Smooth muscle cell (in vitro differentiated cells): ENCODE measurements around the gene PSME3. TPM values are rescaled to one million over a fixed set of nuclear protein-coding genes. Genes with fewer than 3 reads are reported as not detected.
A peak's percentile ranks its signal among the peaks of the same experiment; 100 is the strongest.

Experiments
- DNase-seq: peaks from one replicate; lab custom pipeline; 2025; ENCODE audit not compliant: unreplicated experiment; lab: John Stamatoyannopoulos, UW
- H2AFZ ChIP-seq: fragments of 200-600 bp; sonication (generic); 2 replicates; pipeline ENCODE4 v1.6.0; 2016; ENCODE audit warnings: antibody characterized with exemption, low read depth, mild to moderate bottlenecking
- H3F3A ChIP-seq: fragments of 200-600 bp; sonication (generic); 2 replicates; pipeline ENCODE4 v1.6.0; 2017; ENCODE audit warnings: antibody characterized with exemption, low read depth
- H3K27ac ChIP-seq: fragments of 200-600 bp; sonication (generic); 2 replicates; pipeline ENCODE4 v1.5.1; 2016; ENCODE audit warnings: low read depth, mild to moderate bottlenecking
- H3K27me3 ChIP-seq: fragments of 200-600 bp; sonication (generic); 2 replicates; pipeline ENCODE4 v1.6.1; 2016; ENCODE audit warnings: low read depth, mild to moderate bottlenecking
- H3K36me3 ChIP-seq: fragments of 200-600 bp; sonication (generic); 2 replicates; pipeline ENCODE4 v1.5.1; 2016; ENCODE audit warnings: low read depth
- H3K4me1 ChIP-seq: fragments of 200-600 bp; sonication (generic); 2 replicates; pipeline ENCODE4 v1.5.1; 2016; ENCODE audit warnings: low read depth
- H3K4me2 ChIP-seq: fragments of 200-600 bp; sonication (generic); 2 replicates; pipeline ENCODE4 v1.6.0; 2016; ENCODE audit warnings: mild to moderate bottlenecking
- H3K4me3 ChIP-seq: fragments of 200-600 bp; sonication (generic); 2 replicates; pipeline ENCODE4 v1.5.1; 2016; ENCODE audit warnings: mild to moderate bottlenecking
- H3K79me2 ChIP-seq: fragments of 200-600 bp; sonication (generic); 2 replicates; pipeline ENCODE4 v1.6.0; 2016; ENCODE audit warnings: low read depth, mild to moderate bottlenecking
- H3K9ac ChIP-seq: fragments of 200-600 bp; sonication (generic); 2 replicates; pipeline ENCODE4 v1.6.0; 2016; ENCODE audit warnings: low read depth
- H3K9me3 ChIP-seq: fragments of 200-600 bp; sonication (generic); replicated peaks from 2 replicates; pipeline ENCODE4 v1.5.1; 2016; ENCODE audit warnings: low read depth
- H4K20me1 ChIP-seq: fragments of 200-600 bp; sonication (generic); 2 replicates; pipeline ENCODE4 v1.6.0; 2016; ENCODE audit warnings: low read depth
- WGBS: methylation state at CpG from one replicate; pipeline ENCODE4 v1.1.7; 2016; ENCODE audit warnings: low lambda C conversion rate; 5-methylcytosine and 5-hydroxymethylcytosine counted together
- polyA plus RNA-seq: library from polyadenylated mRNA; unstranded; fragments of >200 nt; fragmentation: Nextera tagmentation; extraction: Ambion mirVana; gene quantifications from 2 replicates; pipeline ENCODE4 v1.2.1, GENCODE V29; 2016
- total RNA-seq: library from RNA; depleted of rRNA; stranded (reverse); fragments of >200 nt; gene quantifications from 2 replicates; pipeline ENCODE4 v1.2.3, GENCODE V29; 2014
- TF ChIP-seq, protein P1 (sequence below): fragments of 200-600 bp; sonication (generic); IDR thresholded peaks from 2 replicates; pipeline ENCODE4 v1.5.1; 2017; ENCODE audit warnings: borderline replicate concordance, mild to moderate bottlenecking, antibody characterized with exemption; ENCODE audit not compliant: insufficient read depth, poor library complexity, severe bottlenecking

The PSME3 gene
- total and polyA plus RNA-seq, 2 experiments from 2014 or later, result 67.1 to 85.3 TPM

DNA sequence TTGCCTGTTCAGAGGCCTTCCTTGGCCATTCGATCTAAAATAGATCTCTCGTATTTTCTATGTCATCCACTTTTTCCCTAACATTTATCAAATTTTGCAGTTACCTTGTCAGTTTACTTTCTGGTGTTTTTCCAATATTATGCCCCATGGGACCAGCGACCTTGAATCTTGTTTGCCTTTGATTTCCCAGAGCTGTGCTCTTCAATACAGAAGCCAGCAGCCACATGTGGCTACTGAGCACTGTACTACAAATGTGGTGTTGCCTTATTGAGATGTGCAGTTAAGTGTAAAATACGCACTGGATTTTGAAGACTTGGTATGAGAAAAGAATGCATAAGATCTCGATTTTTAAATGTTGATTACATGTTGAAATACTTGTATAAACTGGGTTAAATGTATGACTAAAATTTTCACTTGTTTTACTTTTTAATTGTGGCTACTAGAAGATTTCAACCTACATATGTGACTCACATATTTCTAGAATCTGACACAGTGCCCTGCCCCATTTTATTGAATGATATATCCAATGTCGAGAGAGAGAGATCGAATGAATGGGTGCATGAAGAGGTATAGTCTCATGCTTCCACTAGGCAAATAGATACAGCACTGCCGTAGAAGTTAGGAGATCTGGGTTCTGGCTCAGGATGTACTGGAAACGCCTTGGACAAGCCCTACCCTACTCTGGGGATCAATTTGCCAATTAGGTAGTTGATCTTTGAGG, 824 bp upstream of the PSME3 start:
- WGBS, result 63% methylated on average over 9 of the region's 9 CpGs

DNA sequence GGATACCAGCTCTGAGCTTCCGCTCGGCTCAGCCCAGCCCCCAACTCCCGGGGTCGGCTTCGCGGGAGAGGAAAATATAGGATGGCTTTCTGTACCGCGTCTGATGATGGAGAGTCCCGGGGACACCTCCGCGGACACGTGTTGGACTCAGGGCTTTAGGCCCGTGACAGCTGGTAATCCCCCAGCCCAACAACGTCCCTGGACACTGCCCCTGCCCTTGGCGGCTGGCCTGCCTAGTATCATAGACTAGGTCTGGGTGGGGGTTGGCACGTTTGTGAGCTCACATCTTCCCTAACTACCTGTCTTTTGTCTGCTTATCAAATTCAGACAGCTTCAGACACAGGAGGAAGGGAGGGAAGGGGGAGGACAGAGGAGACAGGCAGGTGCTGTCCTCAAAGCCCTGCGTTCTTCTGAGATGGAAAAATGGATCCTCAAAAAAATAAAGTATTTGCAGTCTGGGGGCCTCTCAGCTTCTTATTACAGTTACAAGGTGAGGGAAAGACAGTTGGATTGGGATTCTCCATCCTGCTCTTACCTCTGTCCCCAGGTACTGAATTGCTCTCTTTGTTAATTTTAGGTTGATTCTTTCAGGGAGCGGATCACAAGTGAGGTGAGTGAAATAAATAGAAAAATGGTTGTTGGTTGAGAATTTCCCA, 698 bp downstream of the PSME3 start:
- Histone ChIP-seq H3K4me2 (peak overlapping the region; percentile 84), H2AFZ (peak overlapping the region; percentile 97), H3K4me1 (peaks cover 12% of the 10 kb centered on the region), H3K27me3 (peaks cover 5% of the 10 kb centered on the region), H3K9me3 (no peaks in the 10 kb centered on the region), H3K9ac (peak overlapping the region; percentile 95), H3K36me3 (no peaks in the 10 kb centered on the region), H4K20me1 (no peaks in the 10 kb centered on the region), H3F3A (no peaks in the 10 kb centered on the region), H3K79me2 (peaks cover 29% of the 10 kb centered on the region), H3K27ac (peak overlapping the region; percentile 76), H3K4me3 (peak overlapping the region; percentile 88)
- TF ChIP-seq, protein P1, sequence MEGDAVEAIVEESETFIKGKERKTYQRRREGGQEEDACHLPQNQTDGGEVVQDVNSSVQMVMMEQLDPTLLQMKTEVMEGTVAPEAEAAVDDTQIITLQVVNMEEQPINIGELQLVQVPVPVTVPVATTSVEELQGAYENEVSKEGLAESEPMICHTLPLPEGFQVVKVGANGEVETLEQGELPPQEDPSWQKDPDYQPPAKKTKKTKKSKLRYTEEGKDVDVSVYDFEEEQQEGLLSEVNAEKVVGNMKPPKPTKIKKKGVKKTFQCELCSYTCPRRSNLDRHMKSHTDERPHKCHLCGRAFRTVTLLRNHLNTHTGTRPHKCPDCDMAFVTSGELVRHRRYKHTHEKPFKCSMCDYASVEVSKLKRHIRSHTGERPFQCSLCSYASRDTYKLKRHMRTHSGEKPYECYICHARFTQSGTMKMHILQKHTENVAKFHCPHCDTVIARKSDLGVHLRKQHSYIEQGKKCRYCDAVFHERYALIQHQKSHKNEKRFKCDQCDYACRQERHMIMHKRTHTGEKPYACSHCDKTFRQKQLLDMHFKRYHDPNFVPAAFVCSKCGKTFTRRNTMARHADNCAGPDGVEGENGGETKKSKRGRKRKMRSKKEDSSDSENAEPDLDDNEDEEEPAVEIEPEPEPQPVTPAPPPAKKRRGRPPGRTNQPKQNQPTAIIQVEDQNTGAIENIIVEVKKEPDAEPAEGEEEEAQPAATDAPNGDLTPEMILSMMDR, result no peak
- no peak for DNase-seq
- 9% methylated on average over 18 of the region's 18 CpGs for WGBS

More for the DNA sequence above, 824 bp upstream of the PSME3 start:
- Histone ChIP-seq H2AFZ (peak overlapping the region; percentile 97), H4K20me1 (no peaks in the 10 kb centered on the region), H3K4me3 (peak overlapping the region; percentile 88), H3F3A (no peaks in the 10 kb centered on the region), H3K4me2 (peak overlapping the region; percentile 84), H3K27me3 (peaks cover 20% of the 10 kb centered on the region), H3K36me3 (no peaks in the 10 kb centered on the region), H3K79me2 (peaks cover 29% of the 10 kb centered on the region), H3K9ac (peak overlapping the region; percentile 95), H3K9me3 (no peaks in the 10 kb centered on the region), H3K4me1 (peaks cover 12% of the 10 kb centered on the region), H3K27ac (peak overlapping the region; percentile 76)
- TF ChIP-seq, protein P1, result no peak
- no peak for DNase-seq

DNA sequence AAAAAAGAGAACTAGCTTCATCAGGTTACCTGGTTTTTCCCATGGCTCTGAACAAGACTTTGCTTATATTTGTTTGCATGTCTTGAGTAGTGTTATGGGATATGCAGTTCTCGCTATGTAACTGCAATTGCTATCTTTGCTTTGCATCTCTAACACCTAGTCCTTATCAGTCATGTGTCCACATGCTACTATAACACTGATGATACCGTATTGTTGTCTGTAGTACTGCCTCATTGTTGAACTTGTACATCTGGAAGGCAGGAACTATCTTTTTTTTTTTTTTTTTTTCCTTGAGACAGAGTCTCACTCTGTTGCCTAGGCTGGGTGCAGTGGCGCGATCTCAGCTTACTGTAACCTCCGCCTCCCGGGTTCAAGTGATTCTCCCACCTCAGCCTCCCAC, 2.5 kb downstream of the PSME3 start:
- no peaks in the 10 kb centered on the region for H3K36me3 ChIP-seq
- H3F3A ChIP-seq, result no peaks in the 10 kb centered on the region
- no peak overlapping the region for H3K9ac ChIP-seq
- H3K27ac ChIP-seq, result no peak overlapping the region
- H3K79me2 ChIP-seq, result peaks cover 29% of the 10 kb centered on the region
- no peaks in the 10 kb centered on the region for H3K27me3 ChIP-seq
- H2AFZ ChIP-seq, result no peak overlapping the region
- no peak overlapping the region for H3K4me3 ChIP-seq
- H3K4me2 ChIP-seq, result no peak overlapping the region
- peaks cover 12% of the 10 kb centered on the region for H3K4me1 ChIP-seq
- WGBS, result over 99% methylated on average over 6 of the region's 6 CpGs
- TF ChIP-seq, protein P1, result no peak
- H3K9me3 ChIP-seq, result no peaks in the 10 kb centered on the region
- H4K20me1 ChIP-seq, result no peaks in the 10 kb centered on the region
- DNase-seq, result no peak
